ENCODE measurements around the gene GTF3C4.

GRCh38 chr9:132637801-132638200 lies 32.5 kb upstream of the GTF3C4 start:
- no peak for TF ChIP-seq REST (IDR thresholded peaks at IDR 0.05; ENCODE audit: insufficient replicate concordance, low read depth)
- TF ChIP-seq CTCF (IDR thresholded peaks at IDR 0.05; ENCODE audit: insufficient read depth, low read length) = no peak
- TF ChIP-seq POLR2AphosphoS5 (IDR thresholded peaks at IDR 0.05; ENCODE audit: low read depth) = no peak

All from HL-60 (cell line).